GM10266 (cell line): Measurements from ENCODE around the gene VHLL.

ENCODE experiments used
- DNase-seq: peaks from one replicate; pipeline ENCODE4 v3.0.0; 2012; ENCODE audit errors: extremely low spot score
- CTCF ChIP-seq: IDR thresholded peaks from 2 replicates; pipeline ENCODE4 v1.5.1; 2012; ENCODE audit warnings: mild to moderate bottlenecking, low read depth; ENCODE audit not compliant: control insufficient read depth, insufficient read depth; ENCODE audit errors: missing control alignments

VHLL gene

GRCh38 chr1:156253634-156254033 lies 45.5 kb downstream of the VHLL start:
- no peak for DNase-seq
- no peak for TF ChIP-seq CTCF

- no peak for TF ChIP-seq CTCF
- no peak for DNase-seq
These were observed 47.6 kb downstream of the VHLL start for GRCh38 chr1:156251527-156251926.

- no peak for DNase-seq
- no peak for TF ChIP-seq CTCF
These were observed 49.5 kb downstream of the VHLL start for GRCh38 chr1:156249593-156249992.
